ENCODE results near the gene ANKFN1.

Gene ANKFN1

GRCh38 chr17:56130631-56131030, 22.6 kb upstream of the ANKFN1 start:
- no peak overlapping the region for H3K27ac ChIP-seq (ENCODE audit: low read length)
- DNase-seq, result no peak
- no peaks in the 10 kb centered on the region for H3K9me3 ChIP-seq (replicated peaks; ENCODE audit: insufficient read depth, low read length)

GRCh38 chr17:56131431-56131830, 21.8 kb upstream of the ANKFN1 start:
- no peak overlapping the region for H3K27ac ChIP-seq (ENCODE audit: low read length)

More at GRCh38 chr17:56130631-56131030, 22.6 kb upstream of the ANKFN1 start:
- Histone ChIP-seq H3K9ac (ENCODE audit: low read length) (no peak overlapping the region), H3K4me1 (ENCODE audit: low read length) (no peaks in the 10 kb centered on the region), H3K9me2 (replicated peaks; ENCODE audit: insufficient read depth, low read length) (no peaks in the 10 kb centered on the region), H3K36me3 (replicated peaks; ENCODE audit: insufficient read depth, low read length) (no peaks in the 10 kb centered on the region), H3F3A (ENCODE audit: insufficient read depth, low read length) (no peaks in the 10 kb centered on the region), H2AFZ (ENCODE audit: low read length) (no peak overlapping the region), H3K4me2 (ENCODE audit: low read depth, low read length) (no peak overlapping the region), H3K4me3 (ENCODE audit: low read length) (no peak overlapping the region), H3K79me2 (ENCODE audit: low read length) (no peaks in the 10 kb centered on the region), H3K27me3 (replicated peaks; ENCODE audit: insufficient read depth, low read length) (no peaks in the 10 kb centered on the region), H4K20me1 (ENCODE audit: insufficient read depth, low read length) (no peaks in the 10 kb centered on the region)
- no peak for TF ChIP-seq EZH2 (optimal IDR thresholded peaks at IDR 0.05; ENCODE audit: low read depth, low read length)
- TF ChIP-seq CTCF (IDR thresholded peaks at IDR 0.05; ENCODE audit: low read length), result no peak
- TF ChIP-seq EZH2phosphoT487 (IDR thresholded peaks at IDR 0.05; ENCODE audit: low read length), result no peak

GRCh38 chr17:56136301-56136700, 17.0 kb upstream of the ANKFN1 start:
- no peak overlapping the region for H3K4me3 ChIP-seq (ENCODE audit: low read length)
- no peaks in the 10 kb centered on the region for H3K79me2 ChIP-seq (ENCODE audit: low read length)
- H3K36me3 ChIP-seq (replicated peaks; ENCODE audit: insufficient read depth, low read length), result no peaks in the 10 kb centered on the region
- no peak for DNase-seq
- H2AFZ ChIP-seq (ENCODE audit: low read length), result no peak overlapping the region
- no peak overlapping the region for H3K27ac ChIP-seq (ENCODE audit: low read length)
- no peaks in the 10 kb centered on the region for H3F3A ChIP-seq (ENCODE audit: insufficient read depth, low read length)
- TF ChIP-seq CTCF (IDR thresholded peaks at IDR 0.05; ENCODE audit: low read length) (no peak), EZH2phosphoT487 (IDR thresholded peaks at IDR 0.05; ENCODE audit: low read length) (no peak), EZH2 (optimal IDR thresholded peaks at IDR 0.05; ENCODE audit: low read depth, low read length) (no peak)
- no peak overlapping the region for H3K4me2 ChIP-seq (ENCODE audit: low read depth, low read length)
- no peaks in the 10 kb centered on the region for H3K9me3 ChIP-seq (replicated peaks; ENCODE audit: insufficient read depth, low read length)
- H3K4me1 ChIP-seq (ENCODE audit: low read length), result no peaks in the 10 kb centered on the region
- H3K9ac ChIP-seq (ENCODE audit: low read length), result no peak overlapping the region
- H3K27me3 ChIP-seq (replicated peaks; ENCODE audit: insufficient read depth, low read length), result no peaks in the 10 kb centered on the region
- H3K9me2 ChIP-seq (replicated peaks; ENCODE audit: insufficient read depth, low read length), result no peaks in the 10 kb centered on the region
- no peaks in the 10 kb centered on the region for H4K20me1 ChIP-seq (ENCODE audit: insufficient read depth, low read length)

More at GRCh38 chr17:56131431-56131830, 21.8 kb upstream of the ANKFN1 start:
- Histone ChIP-seq H3K4me2 (ENCODE audit: low read depth, low read length) (no peak overlapping the region), H3K4me1 (ENCODE audit: low read length) (no peaks in the 10 kb centered on the region), H2AFZ (ENCODE audit: low read length) (no peak overlapping the region), H3K9ac (ENCODE audit: low read length) (no peak overlapping the region), H3K79me2 (ENCODE audit: low read length) (no peaks in the 10 kb centered on the region), H4K20me1 (ENCODE audit: insufficient read depth, low read length) (no peaks in the 10 kb centered on the region), H3K4me3 (ENCODE audit: low read length) (no peak overlapping the region), H3K27me3 (replicated peaks; ENCODE audit: insufficient read depth, low read length) (no peaks in the 10 kb centered on the region), H3K9me3 (replicated peaks; ENCODE audit: insufficient read depth, low read length) (no peaks in the 10 kb centered on the region), H3K36me3 (replicated peaks; ENCODE audit: insufficient read depth, low read length) (no peaks in the 10 kb centered on the region), H3F3A (ENCODE audit: insufficient read depth, low read length) (no peaks in the 10 kb centered on the region), H3K9me2 (replicated peaks; ENCODE audit: insufficient read depth, low read length) (no peaks in the 10 kb centered on the region)
- TF ChIP-seq EZH2phosphoT487 (IDR thresholded peaks at IDR 0.05; ENCODE audit: low read length) (no peak), CTCF (IDR thresholded peaks at IDR 0.05; ENCODE audit: low read length) (no peak), EZH2 (optimal IDR thresholded peaks at IDR 0.05; ENCODE audit: low read depth, low read length) (no peak)
- no peak for DNase-seq

Measured in MM.1S (cell line).